Fibroblast of pulmonary artery (primary cell): ENCODE results near the gene PSMG4.

ENCODE experiments used
- DNase-seq: peaks from one replicate; pipeline ENCODE4 v3.0.0-alpha.2; 2010; ENCODE audit warnings: low read depth
- H3K4me3 ChIP-seq: replicated peaks from 2 replicates; pipeline ENCODE4 v1.5.1; 2011; ENCODE audit warnings: low read depth, mild to moderate bottlenecking, control low read depth, low read length, moderate library complexity
- TF ChIP-seq, protein P1 (sequence below): IDR thresholded peaks from 2 replicates; pipeline ENCODE4 v1.5.1; 2011; ENCODE audit warnings: mild to moderate bottlenecking, control low read depth, low read length, inconsistent platforms; ENCODE audit errors: missing control alignments

The PSMG4 gene

DNA sequence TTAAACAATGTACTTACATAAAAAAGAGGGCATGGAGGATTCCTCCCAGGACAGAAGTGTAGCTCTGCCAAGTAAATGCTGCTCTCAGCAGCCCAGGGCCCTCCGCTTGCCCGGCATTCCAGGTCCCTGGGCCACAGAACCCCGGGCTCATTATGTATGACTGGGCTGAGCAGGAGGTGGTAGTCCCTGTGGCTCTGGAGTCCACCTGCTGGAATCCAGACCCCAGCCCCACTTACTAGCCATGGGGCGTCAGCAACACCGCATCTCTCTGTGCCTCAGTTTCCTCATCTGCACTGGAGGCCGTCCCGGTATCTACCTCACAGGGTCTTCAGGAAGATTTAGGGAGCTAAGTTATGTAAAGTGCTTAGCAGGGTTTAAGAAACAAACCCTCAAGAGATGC is 55.4 kb downstream of the PSMG4 start:
- TF ChIP-seq, protein P1, sequence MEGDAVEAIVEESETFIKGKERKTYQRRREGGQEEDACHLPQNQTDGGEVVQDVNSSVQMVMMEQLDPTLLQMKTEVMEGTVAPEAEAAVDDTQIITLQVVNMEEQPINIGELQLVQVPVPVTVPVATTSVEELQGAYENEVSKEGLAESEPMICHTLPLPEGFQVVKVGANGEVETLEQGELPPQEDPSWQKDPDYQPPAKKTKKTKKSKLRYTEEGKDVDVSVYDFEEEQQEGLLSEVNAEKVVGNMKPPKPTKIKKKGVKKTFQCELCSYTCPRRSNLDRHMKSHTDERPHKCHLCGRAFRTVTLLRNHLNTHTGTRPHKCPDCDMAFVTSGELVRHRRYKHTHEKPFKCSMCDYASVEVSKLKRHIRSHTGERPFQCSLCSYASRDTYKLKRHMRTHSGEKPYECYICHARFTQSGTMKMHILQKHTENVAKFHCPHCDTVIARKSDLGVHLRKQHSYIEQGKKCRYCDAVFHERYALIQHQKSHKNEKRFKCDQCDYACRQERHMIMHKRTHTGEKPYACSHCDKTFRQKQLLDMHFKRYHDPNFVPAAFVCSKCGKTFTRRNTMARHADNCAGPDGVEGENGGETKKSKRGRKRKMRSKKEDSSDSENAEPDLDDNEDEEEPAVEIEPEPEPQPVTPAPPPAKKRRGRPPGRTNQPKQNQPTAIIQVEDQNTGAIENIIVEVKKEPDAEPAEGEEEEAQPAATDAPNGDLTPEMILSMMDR, result no peak
- no peak for DNase-seq
- no peak overlapping the region for H3K4me3 ChIP-seq

DNA sequence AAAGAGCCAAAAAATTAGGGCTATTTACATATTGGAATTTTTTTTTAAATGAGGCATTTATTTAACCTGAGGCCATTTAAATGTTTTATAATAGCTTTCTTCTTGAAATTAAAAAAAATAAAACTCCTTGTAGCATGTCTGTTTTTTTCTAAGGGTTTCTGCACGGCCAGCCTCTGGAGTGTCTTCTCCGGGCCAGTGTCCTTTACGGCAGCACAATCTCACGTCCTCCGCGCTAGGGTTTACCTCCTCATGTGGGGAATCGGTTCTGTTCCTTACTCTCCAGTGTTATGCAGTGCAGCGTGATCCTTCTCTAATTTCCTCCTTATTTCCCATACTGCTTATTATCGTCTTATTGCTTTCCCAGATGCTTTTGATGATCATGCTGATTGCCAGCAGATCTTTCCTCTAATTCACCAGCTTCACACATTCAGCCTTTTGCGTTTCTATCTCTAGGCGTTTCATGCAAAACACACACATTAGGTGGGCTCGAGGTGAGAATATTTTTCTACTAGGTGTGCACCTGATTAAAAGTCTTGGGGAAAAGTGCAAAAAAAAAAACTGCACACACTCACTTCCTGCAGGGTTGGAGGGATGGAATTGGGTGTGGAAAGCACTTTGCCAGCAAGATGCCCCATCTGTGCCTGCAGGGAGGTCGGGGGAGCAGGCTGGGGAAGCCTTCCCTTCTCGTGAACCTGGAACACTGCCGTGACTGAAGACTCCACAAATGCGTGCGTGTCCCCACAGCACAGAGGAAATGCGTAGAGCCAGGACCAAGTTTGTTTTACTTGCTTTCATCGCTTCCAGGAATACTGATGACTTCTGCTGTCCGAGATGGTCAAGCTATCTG is 56.1 kb downstream of the PSMG4 start:
- no peak for DNase-seq
- TF ChIP-seq, protein P1, result no peak
- H3K4me3 ChIP-seq, result no peak overlapping the region

DNA sequence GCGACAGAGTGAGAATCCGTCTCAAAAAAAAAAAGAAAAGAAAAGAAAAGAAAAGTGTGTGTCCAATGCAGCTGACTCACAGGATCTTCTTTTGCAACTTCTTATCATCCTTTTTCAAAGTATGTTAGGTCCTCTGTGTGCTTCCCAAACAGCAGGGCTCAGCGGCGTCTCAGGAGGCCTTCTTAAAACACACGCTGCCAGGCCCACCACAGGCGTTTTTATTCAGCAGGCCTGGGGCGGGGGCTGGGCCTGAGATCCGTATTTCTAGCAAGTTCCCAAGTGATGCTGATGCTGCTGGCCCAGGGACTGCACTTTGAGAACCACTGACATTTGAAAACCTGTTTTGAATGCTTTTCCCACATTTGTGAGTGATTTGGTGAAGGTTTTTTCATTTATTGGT is 57.1 kb downstream of the PSMG4 start:
- TF ChIP-seq, protein P1, result no peak
- H3K4me3 ChIP-seq, result no peak overlapping the region
- DNase-seq, result peak; percentile 53

DNA sequence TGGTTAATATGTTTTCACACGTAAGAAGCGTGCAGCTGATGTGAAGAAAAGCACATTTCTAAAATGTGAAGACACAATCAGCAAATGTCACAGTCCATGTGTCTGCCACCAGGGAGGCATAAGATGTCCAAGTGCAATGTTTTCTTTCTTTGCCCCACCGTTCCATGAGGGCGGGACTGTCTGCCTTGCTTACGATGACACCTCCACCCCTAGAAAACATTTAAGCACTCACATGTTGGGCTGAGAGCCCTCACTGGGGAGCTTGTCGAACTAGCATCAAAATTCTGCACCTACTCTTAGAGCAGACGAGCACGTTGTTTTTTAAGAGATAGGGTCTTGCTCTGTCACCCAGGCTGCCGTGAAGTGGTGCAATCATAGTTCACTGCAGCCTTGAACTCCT is 57.6 kb downstream of the PSMG4 start:
- no peak for DNase-seq
- TF ChIP-seq, protein P1, result no peak

DNA sequence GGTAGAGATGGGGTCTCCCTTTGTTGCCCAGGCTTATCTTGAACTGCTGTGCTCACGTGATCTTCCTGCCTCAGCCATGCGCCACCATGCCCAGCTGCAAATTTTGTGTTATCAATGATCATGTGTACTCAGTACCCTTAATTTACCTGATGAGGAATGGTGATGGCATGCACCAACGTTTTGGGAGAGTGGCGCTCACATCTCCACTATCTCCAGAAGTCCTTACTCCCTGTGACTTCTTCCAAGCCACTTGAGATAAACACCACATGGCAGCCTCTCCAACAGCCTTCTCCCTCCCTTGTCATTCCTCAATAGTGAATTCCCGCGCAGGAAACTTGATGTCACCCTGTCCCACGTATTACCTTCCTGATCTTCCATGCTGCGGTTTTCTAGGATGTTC is 58.1 kb downstream of the PSMG4 start:
- DNase-seq, result no peak

More for the DNA sequence above, 57.6 kb downstream of the PSMG4 start:
- no peak overlapping the region for H3K4me3 ChIP-seq

More for the DNA sequence above, 58.1 kb downstream of the PSMG4 start:
- no peak overlapping the region for H3K4me3 ChIP-seq
- TF ChIP-seq, protein P1, result no peak
